Measurements from ENCODE around the gene SEMA6C. TPM values are rescaled to one million over a fixed set of nuclear protein-coding genes. Genes with fewer than 3 reads are reported as not detected.

SEMA6C gene
- total and polyA plus RNA-seq, 2 of the 13 experiments (the other 11 are each of a cell fraction or from before 2014, with no cell fraction given): 1.4 to 2.9 TPM

- TF ChIP-seq ZNF646 (CRISPR knock-in tag; IDR thresholded peaks at IDR 0.05): no peak
- TF ChIP-seq HDAC6 (IDR thresholded peaks at IDR 0.05; ENCODE audit: low read depth, low read length): no peak
- no peak for TF ChIP-seq ZSCAN22 (CRISPR knock-in tag; IDR thresholded peaks at IDR 0.05)
- no peak for TF ChIP-seq PRPF4 (IDR thresholded peaks at IDR 0.05; ENCODE audit: low read depth, low read length, poor library complexity, severe bottlenecking)
- no peak for TF ChIP-seq KDM5A (IDR thresholded peaks at IDR 0.05; ENCODE audit: borderline replicate concordance, low read length)
- TF ChIP-seq, protein P1, sequence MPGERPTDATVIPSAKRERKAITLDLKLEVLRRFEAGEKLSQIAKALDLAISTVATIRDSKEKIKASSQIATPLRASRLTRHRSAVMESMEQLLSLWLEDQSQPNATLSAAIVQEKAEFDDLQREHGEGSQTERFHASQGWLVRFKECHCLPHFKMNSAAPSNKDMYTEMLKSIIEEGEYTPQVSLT (CRISPR knock-in tag; IDR thresholded peaks at IDR 0.05; ENCODE audit: borderline replicate concordance, low read depth): no peak
- TF ChIP-seq NKX3-1 (CRISPR knock-in tag; IDR thresholded peaks at IDR 0.05): no peak
- TF ChIP-seq TCF12 (IDR thresholded peaks at IDR 0.05): no peak
- 0 out of 2 replicates have a peak, but pooled peaks have one; percentile 36 for TF ChIP-seq TCF12 (CRISPR knock-in tag; IDR thresholded peaks at IDR 0.05)
- TF ChIP-seq ZNF382 (CRISPR knock-in tag; IDR thresholded peaks at IDR 0.05; ENCODE audit: borderline replicate concordance): no peak
- TF ChIP-seq, protein P2, sequence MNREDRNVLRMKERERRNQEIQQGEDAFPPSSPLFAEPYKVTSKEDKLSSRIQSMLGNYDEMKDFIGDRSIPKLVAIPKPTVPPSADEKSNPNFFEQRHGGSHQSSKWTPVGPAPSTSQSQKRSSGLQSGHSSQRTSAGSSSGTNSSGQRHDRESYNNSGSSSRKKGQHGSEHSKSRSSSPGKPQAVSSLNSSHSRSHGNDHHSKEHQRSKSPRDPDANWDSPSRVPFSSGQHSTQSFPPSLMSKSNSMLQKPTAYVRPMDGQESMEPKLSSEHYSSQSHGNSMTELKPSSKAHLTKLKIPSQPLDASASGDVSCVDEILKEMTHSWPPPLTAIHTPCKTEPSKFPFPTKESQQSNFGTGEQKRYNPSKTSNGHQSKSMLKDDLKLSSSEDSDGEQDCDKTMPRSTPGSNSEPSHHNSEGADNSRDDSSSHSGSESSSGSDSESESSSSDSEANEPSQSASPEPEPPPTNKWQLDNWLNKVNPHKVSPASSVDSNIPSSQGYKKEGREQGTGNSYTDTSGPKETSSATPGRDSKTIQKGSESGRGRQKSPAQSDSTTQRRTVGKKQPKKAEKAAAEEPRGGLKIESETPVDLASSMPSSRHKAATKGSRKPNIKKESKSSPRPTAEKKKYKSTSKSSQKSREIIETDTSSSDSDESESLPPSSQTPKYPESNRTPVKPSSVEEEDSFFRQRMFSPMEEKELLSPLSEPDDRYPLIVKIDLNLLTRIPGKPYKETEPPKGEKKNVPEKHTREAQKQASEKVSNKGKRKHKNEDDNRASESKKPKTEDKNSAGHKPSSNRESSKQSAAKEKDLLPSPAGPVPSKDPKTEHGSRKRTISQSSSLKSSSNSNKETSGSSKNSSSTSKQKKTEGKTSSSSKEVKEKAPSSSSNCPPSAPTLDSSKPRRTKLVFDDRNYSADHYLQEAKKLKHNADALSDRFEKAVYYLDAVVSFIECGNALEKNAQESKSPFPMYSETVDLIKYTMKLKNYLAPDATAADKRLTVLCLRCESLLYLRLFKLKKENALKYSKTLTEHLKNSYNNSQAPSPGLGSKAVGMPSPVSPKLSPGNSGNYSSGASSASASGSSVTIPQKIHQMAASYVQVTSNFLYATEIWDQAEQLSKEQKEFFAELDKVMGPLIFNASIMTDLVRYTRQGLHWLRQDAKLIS (CRISPR knock-in tag; IDR thresholded peaks at IDR 0.05): no peak
- TF ChIP-seq, protein P3, sequence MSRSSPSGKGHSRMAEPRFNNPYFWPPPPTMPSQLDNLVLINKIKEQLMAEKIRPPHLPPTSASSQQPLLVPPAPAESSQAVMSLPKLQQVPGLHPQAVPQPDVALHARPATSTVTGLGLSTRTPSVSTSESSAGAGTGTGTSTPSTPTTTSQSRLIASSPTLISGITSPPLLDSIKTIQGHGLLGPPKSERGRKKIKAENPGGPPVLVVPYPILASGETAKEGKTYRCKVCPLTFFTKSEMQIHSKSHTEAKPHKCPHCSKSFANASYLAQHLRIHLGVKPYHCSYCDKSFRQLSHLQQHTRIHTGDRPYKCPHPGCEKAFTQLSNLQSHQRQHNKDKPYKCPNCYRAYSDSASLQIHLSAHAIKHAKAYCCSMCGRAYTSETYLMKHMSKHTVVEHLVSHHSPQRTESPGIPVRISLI (CRISPR knock-in tag; IDR thresholded peaks at IDR 0.05; ENCODE audit: borderline replicate concordance): 0 out of 2 replicates have a peak, but pooled peaks have one; percentile 11
- TF ChIP-seq NONO (IDR thresholded peaks at IDR 0.05): no peak
- TF ChIP-seq NONO (CRISPR knock-in tag; conservative IDR thresholded peaks at IDR 0.05): 0 out of 2 replicates have a peak, but pooled peaks have one; percentile 29
These were observed at the start of gene SEMA6C (continued) for GRCh38 chr1:151146412-151147131.
